Natural killer cell (primary cell): ENCODE results near the gene BAIAP2. TPM values are rescaled to one million over a fixed set of nuclear protein-coding genes. Genes with fewer than 3 reads are reported as not detected.

Source experiments
- ATAC-seq, 3 donors: fragments of 150-1000 bp in 2 of 3; fragments of 200-7000 bp in 1 of 3; cut with Tn5 transposase; 1 replicate in 1 of 3; 2 replicates in 2 of 3; pipeline ENCODE4 v1.10.0; 2021; ENCODE audit warnings: mild to moderate bottlenecking in 2 of 3, moderate library complexity in 2 of 3
- DNase-seq, 2 donors: peaks; one replicate each; pipeline versions ENCODE4 v3.0.0 to v3.0.0-alpha.2; 2013 to 2021; ENCODE audit warnings: mixed read lengths in 1 of 2
- H3K27ac ChIP-seq: one replicate; pipeline ENCODE4 v1.5.1; 2013; ENCODE audit warnings: mild to moderate bottlenecking, low read length
- H3K27me3 ChIP-seq: one replicate; pipeline ENCODE4 v1.6.1; 2013; ENCODE audit warnings: low read length; ENCODE audit not compliant: control insufficient read depth, insufficient read depth
- H3K36me3 ChIP-seq: one replicate; pipeline ENCODE4 v1.6.1; 2013; ENCODE audit warnings: low read length; ENCODE audit not compliant: control insufficient read depth, insufficient read depth
- H3K4me1 ChIP-seq: one replicate; pipeline ENCODE4 v1.6.1; 2013; ENCODE audit warnings: low read length; ENCODE audit not compliant: control insufficient read depth, insufficient read depth
- H3K4me3 ChIP-seq: one replicate; pipeline ENCODE4 v1.5.1; 2013; ENCODE audit warnings: low read length
- H3K9me3 ChIP-seq: one replicate; pipeline ENCODE4 v1.6.1; 2013; ENCODE audit warnings: low read length; ENCODE audit not compliant: control insufficient read depth, insufficient read depth
- H3K27ac Mint-ChIP-seq, 2 donors: one replicate each; pipeline ENCODE4 v1.8.0; 2022; ENCODE audit warnings: mild to moderate bottlenecking in 2 of 2, mixed read lengths in 2 of 2, moderate library complexity in 1 of 2
- H3K27me3 Mint-ChIP-seq, 2 donors: one replicate each; pipeline ENCODE4 v1.8.0; 2022; ENCODE audit warnings: low read depth in 2 of 2, mixed read lengths in 2 of 2
- H3K36me3 Mint-ChIP-seq: one replicate; pipeline ENCODE4 v1.8.0; 2022; ENCODE audit warnings: mixed read lengths
- H3K4me1 Mint-ChIP-seq, 2 donors: one replicate each; pipeline ENCODE4 v1.8.0; 2022; ENCODE audit warnings: mixed read lengths in 2 of 2
- H3K4me3 Mint-ChIP-seq: one replicate; pipeline ENCODE4 v1.8.0; 2022; ENCODE audit warnings: mild to moderate bottlenecking, moderate library complexity, mixed read lengths
- H3K9me3 Mint-ChIP-seq, 2 donors: one replicate each; pipeline ENCODE4 v1.8.0; 2022; ENCODE audit warnings: mixed read lengths in 2 of 2
- WGBS: methylation state at CpG from one replicate; pipeline ENCODE4 v1.1.7; 2013; ENCODE audit warnings: missing lambda C conversion rate; ENCODE audit not compliant: insufficient coverage; 5-methylcytosine and 5-hydroxymethylcytosine counted together
- intact Hi-C: fragments of 100-400 bp; cut with micrococcal nuclease; formaldehyde crosslinking; loops from one replicate; pipeline ENCODE4 v1.14.2; 2022
- total RNA-seq, 4 donors: library from RNA; stranded (reverse); fragments of 120-200 nt in 1 of 4; gene quantifications; one replicate each; pipeline versions ENCODE4 v1.2.3 to v1.2.4, GENCODE V29; 2013 to 2022
- TF ChIP-seq, protein P1 (sequence below): fragments of 200-600 bp; IDR thresholded peaks from one replicate; pipeline ENCODE4 v1.8.0; 2022; ENCODE audit warnings: antibody characterized with exemption

Gene BAIAP2
- total RNA-seq, 3 donors from 2014 or later (not counting 1 experiment from before 2014, with no cell fraction given), result 6.7 to 12.3 (median 10.4) TPM

DNA sequence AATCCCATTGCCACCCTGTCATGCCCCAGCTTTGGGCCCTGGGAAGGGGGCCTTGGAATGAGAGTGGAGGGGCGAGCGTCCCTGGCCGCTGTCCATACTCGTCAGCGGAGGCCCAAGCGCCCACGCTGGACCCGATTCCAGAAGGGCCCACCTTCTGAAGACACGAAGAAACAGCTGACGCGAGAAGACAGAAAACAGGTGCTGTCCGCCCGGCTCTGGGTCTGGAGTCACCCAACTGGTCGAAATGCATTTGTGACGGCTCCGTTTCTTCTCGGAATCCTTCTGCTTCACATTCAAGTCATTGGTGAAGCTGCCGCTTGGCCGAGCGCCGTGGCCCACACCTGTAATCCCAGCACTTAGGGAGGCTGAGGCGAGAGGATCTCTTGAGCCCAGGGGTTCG is 77.5 kb downstream of the BAIAP2 start:
- no peak overlapping the region for H3K4me3 Mint-ChIP-seq
- H3K27ac Mint-ChIP-seq, result no peak overlapping the region
- Histone ChIP-seq H3K27me3 (no peaks in the 10 kb centered on the region), H3K4me1 (no peaks in the 10 kb centered on the region), H3K27ac (no peak overlapping the region), H3K9me3 (no peaks in the 10 kb centered on the region), H3K36me3 (no peaks in the 10 kb centered on the region), H3K4me3 (no peak overlapping the region)
- no peaks in the 10 kb centered on the region for H3K9me3 Mint-ChIP-seq
- no peaks in the 10 kb centered on the region for H3K27me3 Mint-ChIP-seq
- intact Hi-C loops, result no loop called here
- H3K36me3 Mint-ChIP-seq, result no peaks in the 10 kb centered on the region
- no peak for ATAC-seq
- TF ChIP-seq, protein P1, sequence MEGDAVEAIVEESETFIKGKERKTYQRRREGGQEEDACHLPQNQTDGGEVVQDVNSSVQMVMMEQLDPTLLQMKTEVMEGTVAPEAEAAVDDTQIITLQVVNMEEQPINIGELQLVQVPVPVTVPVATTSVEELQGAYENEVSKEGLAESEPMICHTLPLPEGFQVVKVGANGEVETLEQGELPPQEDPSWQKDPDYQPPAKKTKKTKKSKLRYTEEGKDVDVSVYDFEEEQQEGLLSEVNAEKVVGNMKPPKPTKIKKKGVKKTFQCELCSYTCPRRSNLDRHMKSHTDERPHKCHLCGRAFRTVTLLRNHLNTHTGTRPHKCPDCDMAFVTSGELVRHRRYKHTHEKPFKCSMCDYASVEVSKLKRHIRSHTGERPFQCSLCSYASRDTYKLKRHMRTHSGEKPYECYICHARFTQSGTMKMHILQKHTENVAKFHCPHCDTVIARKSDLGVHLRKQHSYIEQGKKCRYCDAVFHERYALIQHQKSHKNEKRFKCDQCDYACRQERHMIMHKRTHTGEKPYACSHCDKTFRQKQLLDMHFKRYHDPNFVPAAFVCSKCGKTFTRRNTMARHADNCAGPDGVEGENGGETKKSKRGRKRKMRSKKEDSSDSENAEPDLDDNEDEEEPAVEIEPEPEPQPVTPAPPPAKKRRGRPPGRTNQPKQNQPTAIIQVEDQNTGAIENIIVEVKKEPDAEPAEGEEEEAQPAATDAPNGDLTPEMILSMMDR, result no peak
- H3K4me1 Mint-ChIP-seq, result no peaks in the 10 kb centered on the region
- DNase-seq, result no peak
- 92% methylated on average over 23 of the region's 23 CpGs for WGBS

DNA sequence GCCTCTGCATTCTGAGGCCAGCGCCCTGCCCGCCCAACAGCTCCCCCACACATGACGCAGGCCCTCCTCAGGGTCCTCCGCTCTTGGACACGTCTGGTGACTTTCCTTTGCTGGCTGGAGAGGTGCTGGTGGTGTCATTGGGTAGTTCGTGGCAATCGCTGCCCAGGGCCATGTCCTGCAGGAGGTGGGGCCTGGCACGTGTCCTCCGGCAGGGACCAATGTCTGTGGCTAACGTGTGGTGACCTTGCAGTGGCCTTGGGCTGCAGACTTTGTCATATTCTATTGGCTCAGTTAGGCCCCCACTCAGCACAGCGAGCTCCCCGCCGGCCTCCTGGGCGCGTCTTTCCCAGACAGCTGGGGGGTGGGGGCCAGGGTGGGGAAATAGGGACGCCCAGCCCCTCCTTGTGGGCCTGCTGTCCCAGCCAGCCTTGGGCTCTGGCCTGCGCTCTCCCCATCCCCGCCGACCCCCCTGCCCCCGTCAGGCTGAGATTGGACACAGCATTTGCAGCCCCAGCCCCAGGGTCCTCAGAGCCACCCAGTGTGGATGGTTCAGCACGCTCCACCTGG is 78.3 kb downstream of the BAIAP2 start:
- Histone ChIP-seq H3K9me3 (no peaks in the 10 kb centered on the region), H3K36me3 (no peaks in the 10 kb centered on the region), H3K4me1 (no peaks in the 10 kb centered on the region), H3K4me3 (no peak overlapping the region), H3K27ac (no peak overlapping the region), H3K27me3 (no peaks in the 10 kb centered on the region)
- intact Hi-C loops, result no loop called here
- Mint-ChIP-seq H3K27me3 (no peaks in the 10 kb centered on the region), H3K27ac (no peak overlapping the region), H3K4me1 (no peaks in the 10 kb centered on the region), H3K4me3 (no peak overlapping the region), H3K36me3 (no peaks in the 10 kb centered on the region), H3K9me3 (no peaks in the 10 kb centered on the region)
- DNase-seq (no peak), ATAC-seq (no peak)
- 89% methylated on average over 21 of the region's 21 CpGs for WGBS
- TF ChIP-seq, protein P1, result no peak

DNA sequence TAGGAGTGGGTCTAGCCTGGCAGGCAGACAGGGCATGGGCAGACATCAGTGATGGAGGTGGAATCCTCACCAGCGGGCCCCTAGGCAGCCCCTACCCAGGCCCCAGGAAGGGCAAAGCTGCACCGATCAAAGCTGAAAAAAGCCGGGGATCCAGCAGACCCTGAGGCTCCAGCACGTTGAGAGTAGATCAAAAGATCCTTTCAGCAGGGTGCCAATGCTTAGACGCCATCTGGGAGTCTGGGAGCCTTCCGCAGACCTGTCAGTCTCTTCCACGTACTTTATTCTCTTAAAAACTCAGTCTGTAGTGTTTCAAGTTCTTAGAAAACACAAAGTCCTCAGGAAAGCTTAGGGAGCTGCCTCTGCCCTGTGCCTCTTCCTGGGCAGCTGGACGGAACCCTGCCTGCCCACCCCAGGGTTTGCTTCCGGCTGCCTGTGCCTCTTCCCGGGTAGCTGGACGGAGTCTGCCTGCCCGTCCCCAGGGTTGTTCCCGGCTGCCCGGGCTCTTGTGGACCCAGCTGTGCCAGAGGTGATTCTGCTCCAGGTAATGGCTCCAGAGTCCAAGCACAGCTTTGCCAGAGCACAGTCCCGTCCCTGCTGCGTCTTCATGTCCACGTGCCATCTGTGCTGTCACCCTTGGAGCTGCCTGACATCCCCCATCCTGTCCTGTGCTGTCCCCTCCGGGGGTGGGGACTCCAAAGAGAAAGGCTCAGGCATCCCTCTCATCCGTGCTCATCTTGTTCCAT is 79.6 kb downstream of the BAIAP2 start:
- no peak overlapping the region for H3K4me3 ChIP-seq
- 90% methylated on average over 19 of the region's 19 CpGs for WGBS
- ATAC-seq (no peak), DNase-seq (no peak)
- Mint-ChIP-seq H3K4me3 (no peak overlapping the region), H3K27ac (no peak overlapping the region), H3K36me3 (no peaks in the 10 kb centered on the region), H3K4me1 (peaks cover 0 to 10% of the 10 kb centered on the region in 2 donors), H3K27me3 (no peaks in the 10 kb centered on the region), H3K9me3 (no peaks in the 10 kb centered on the region)
- no peaks in the 10 kb centered on the region for H3K9me3 ChIP-seq
- H3K27ac ChIP-seq, result no peak overlapping the region
- TF ChIP-seq, protein P1, result no peak
- H3K27me3 ChIP-seq, result no peaks in the 10 kb centered on the region
- no peaks in the 10 kb centered on the region for H3K36me3 ChIP-seq
- intact Hi-C loops, result no loop called here
- peaks cover 11% of the 10 kb centered on the region for H3K4me1 ChIP-seq
